NCI-H2171 treated with DMSO at 0.1 percent for 48 hours (cell line): Measurements from ENCODE around the gene CFD.
"Not testable (repeated sequence)": the region's sequence is repeated elsewhere in the genome, so short reads cannot be mapped to it uniquely, and the experiment has no call there.

Experiments
- DNase-seq: peaks from one replicate; lab custom pipeline; 2025; lab: John Stamatoyannopoulos, UW

CFD gene

GRCh38 chr19:871446-872265 is 12.2 kb downstream of the CFD start:
- DNase-seq, result peak; percentile 47

- DNase-seq, result peak; percentile 87
Measured at GRCh38 chr19:872266-872951, 12.9 kb downstream of the CFD start.

- peak; percentile 37 for DNase-seq
Measured at GRCh38 chr19:873084-873483, 13.6 kb downstream of the CFD start.

DNA sequence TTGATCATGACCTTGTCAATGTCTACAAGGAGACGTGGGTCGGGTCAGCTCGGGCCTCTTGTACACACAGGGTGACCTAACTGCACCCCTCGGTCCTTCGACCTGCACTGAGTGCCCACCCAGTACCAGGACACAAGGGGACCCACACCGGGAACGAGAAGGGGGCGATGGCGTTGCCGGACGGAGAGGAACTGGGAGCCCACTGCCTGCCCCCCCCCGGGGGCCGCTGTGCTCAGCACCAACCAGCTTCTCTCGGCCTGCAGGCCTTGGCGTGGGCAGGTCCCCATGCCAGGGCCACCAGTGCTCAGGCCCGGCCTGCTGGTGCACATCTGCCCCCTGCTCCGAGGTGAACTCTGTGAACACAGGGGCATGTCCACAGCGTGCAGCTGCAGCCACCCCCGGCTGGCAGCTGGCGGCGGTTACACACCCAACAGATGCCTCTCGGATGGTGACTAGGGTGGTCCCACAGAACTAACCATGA is 14.1 kb downstream of the CFD start:
- DNase-seq, result no peak

- DNase-seq, result no peak
Measured at GRCh38 chr19:875265-875879, 15.9 kb downstream of the CFD start.

DNA sequence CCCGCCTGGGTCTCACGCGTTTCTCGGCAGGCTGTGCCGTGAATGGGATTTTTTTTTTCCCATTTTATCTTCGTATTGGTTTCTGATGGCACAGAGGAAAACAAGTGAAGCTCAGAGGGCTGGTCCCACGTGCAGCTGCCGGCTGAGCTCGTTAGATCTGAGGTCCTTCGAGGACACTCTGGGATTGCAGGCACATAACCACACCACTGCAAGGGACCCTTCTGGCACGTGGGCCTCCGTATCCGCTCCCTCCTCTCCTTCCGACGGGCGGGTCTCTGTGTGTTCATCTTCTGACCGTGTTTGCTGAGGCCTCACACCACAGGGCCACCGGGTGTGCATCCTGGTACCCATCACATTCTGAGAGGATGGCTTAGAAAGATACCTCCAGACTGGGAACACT is 16.6 kb downstream of the CFD start:
- DNase-seq, result no peak

- no peak for DNase-seq
Measured at GRCh38 chr19:876780-877314, 17.4 kb downstream of the CFD start.

DNA sequence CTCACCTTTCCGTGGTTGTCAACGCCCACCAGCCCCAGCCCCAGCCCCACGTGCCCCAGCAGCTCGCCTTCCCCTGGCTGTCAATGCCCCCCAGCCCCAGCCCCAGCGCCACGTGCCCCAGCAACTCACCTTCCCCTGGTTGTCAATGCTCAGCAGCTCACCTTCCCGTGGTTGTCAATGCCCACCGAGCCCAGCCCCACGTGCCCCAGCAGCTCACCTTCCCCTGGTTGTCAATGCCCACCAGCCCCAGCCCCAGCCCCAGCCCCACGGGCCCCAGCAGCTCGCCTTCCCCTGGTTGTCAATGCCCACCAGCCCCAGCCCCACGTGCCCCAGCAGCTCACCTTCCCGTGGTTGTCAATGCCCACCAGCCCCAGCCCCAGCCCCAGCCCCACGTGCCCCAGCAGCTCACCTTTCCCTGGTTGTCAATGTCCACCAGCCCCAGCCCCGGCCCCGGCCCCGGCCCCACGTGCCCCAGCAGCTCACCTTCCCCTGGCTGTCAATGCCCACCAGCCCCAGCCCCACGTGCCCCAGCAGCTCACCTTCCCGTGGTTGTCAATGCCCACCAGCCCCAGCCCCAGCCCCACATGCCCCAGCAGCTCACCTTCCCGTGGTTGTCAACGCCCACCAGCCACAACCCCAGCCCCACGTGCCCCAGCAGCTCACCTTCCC is 18.7 kb downstream of the CFD start:
- DNase-seq, result not testable (repeated sequence)

DNA sequence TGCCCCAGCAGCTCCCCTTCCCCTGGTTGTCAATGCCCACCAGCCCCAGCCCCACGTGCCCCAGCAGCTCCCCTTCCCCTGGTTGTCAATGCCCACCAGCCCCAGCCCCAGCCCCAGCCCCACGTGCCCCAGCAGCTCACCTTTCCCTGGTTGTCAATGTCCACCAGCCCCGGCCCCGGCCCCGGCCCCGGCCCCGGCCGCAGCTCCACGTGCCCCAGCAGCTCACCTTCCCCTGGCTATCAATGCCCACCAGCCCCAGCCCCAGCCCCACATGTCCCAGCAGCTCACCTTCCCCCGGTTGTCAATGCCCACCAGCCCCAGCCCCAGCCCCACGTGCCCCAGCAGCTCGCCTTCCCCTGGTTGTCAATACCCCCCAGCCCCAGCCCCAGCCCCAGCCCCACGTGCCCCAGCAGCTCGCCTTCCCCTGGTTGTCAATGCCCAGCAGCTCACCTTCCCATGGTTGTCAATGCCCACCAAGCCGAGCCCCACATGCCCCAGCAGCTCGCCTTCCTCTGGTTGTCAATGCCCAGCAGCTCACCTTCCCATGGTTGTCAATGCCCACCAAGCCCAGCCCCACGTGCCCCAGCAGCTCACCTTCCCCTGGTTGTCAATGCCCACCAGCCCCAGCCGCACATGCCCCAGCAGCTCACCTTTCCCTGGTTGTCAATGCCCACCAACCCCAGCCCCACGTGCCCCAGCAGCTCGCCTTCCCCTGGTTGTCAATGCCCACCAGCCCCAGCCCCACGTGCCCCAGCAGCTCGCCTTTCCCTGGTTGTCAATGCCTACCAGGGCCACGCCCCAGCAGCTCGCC is 19.5 kb downstream of the CFD start:
- not testable (repeated sequence) for DNase-seq

GRCh38 chr19:879711-880438 is 20.4 kb downstream of the CFD start:
- DNase-seq, result no peak

GRCh38 chr19:881385-882071 is 22.1 kb downstream of the CFD start:
- no peak for DNase-seq

GRCh38 chr19:882871-883497 is 23.5 kb downstream of the CFD start:
- DNase-seq, result no peak

DNA sequence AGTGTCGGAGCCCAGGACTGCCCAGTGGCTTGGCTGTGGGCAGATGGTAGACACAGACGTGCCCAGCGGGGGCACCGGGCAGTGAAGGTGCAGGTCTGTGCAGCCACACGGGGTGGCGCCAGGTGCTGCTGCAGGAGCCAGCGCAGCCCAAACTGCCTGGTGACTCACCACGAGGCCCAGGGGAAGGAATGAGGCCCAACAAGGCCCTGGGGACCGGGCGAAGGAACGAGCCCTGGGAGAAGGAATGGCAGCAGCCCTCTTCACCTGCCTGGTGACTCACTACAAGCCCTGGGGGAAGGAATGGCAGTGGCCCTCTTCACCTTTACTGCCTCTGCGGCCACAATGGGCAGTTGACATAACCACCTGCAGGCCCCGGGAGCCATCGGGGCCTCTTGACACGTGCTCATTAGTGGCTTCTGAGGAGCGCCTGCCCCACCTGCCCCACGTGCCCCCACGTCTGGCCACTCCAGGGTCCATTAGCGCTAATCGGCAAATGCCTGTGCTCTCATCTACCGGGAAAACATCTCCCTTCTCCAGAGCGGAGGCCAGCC is 24.3 kb downstream of the CFD start:
- peak; percentile 36 for DNase-seq

DNA sequence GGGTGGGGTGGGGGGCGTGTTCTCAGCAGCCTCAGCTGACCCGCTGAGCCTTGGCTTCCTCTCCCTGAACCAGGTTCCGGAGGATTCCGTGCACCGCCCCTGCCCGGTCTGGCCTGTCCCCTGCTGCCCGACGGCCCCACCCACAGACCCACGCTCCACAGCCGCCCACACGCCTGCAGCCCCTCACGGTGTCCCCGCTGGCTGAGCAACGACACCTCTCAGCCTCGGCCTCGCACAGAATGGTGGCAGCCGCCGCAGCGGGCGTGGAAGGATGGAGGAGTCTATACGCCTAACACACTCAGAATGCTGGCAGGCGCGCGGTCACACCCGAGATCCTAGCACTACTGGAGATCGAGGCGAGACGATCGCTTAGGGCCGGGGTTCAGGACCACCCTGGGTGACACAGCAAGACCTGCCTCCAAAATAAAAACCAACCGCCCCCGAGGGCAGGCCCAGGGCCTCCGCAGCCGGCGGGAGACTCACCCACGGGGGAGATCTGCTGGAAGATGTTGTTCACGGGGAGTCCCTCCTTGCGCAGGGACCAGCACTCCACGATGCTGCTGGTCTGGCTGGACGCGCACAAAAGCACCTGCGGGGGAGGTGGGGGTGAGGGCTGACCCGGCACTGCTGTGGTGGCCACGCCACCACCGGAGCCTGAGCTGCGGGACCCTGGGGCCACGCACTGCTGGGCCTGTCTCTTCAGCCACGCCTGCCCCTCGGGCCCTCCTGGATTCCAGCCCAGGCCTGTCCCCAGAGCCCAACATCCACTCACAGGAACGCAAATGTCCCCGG is 25.2 kb downstream of the CFD start:
- no peak for DNase-seq

DNA sequence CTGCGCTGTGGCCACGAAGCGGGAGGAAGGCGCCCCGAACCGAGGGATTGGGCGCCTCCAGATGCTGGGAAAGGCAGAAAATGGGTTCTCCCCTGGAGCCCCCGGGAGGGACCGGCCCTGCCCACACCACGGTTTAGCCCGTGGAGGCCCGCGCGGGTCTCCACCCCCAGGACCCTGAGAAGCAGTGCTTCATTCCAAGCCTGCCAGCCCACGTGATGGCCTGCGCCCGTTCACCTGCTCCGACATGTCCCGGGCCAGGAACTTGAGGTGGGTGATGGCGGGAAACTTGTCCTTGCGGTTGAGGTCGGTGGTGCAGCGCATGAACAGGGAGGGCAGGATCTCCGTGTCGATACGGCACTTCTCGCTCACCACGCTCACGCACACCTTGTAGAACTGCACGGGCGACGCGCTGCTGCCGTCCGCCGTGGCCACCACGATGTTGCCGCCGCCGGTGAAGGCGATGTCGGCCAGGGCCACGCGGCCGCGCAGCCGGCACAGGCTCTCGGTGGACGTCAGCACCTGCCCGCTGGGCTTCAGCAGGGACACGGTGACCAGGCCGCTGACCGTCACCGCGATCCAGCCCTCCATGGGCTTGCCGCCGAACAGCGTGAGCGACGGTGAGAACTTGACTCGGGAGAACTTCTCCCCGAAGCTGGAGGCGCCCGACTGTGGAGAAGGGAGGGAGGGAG is 26.2 kb downstream of the CFD start:
- DNase-seq, result no peak

GRCh38 chr19:887072-887471 is 27.6 kb downstream of the CFD start:
- no peak for DNase-seq

DNA sequence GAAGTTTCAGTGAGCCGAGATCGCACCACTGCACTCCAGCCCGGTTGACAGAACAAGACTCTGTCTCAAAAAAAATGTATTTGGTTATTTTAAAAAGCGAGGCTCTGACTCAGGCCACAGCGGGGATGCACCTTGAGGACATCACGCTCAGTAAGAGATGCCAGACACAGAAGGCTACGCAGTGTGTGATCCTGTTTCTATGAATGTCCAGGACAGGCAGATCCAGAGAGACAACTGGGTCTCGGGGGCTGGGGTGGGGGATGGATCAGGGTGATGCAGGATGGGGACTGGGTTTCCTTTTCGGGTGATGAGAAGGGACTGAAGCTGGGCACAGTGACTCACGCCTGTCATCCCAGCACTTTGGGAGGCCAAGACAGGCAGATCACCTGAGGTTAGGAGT is 28.1 kb downstream of the CFD start:
- no peak for DNase-seq
